Measurements from ENCODE around the gene GJA8.
"Not testable (repeated sequence)": the region's sequence is repeated elsewhere in the genome, so short reads cannot be mapped to it uniquely, and the experiment has no call there.

Gene GJA8

DNA sequence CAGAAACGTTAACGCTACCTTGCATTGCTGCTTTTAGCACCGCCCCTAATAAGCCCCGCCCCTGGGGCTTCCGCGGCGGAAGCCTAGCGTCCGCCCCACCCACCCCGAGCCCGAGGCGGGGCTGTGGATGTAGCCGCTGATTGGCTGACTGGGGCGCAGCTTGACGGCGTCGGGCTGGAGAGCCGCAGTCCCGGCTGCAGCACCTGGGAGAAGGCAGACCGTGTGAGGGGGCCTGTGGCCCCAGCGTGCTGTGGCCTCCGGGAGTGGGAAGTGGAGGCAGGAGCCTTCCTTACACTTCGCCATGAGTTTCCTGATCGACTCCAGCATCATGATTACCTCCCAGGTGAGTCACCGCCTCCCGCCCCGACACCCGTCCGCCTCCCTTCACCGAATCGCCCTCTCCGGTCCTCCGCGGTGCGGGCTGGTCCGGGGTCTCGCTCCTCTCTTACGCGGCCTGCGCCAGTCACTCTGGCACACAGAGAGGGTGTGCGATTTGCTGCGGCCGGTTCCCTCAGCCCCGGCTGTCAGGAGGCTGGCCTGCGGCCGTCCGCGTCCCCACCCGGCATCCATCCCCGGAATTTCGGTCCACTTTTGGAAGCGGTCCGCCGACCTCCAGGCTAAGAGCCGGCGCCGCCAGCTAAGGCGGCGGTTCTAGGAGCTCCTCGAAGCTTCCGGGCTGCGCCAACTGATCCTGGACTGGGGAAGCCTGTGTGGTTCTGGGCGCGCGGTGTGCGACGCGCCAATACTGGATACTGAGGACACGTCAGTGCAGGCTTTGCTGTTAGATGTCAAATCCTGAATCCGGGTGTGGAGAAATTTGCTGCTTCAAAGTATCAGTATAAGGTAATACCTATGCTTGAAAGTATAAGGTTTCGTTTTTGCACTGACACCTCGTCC lies 25.9 kb downstream of the GJA8 start, which contains the start of gene GPR89B:
GPR89B (plus strand) TSS at position 185 of the 897 bp plus-strand sequence; CDS start at position 302, 117 bp downstream.
- DNase-seq, result peak; percentile 37

DNA sequence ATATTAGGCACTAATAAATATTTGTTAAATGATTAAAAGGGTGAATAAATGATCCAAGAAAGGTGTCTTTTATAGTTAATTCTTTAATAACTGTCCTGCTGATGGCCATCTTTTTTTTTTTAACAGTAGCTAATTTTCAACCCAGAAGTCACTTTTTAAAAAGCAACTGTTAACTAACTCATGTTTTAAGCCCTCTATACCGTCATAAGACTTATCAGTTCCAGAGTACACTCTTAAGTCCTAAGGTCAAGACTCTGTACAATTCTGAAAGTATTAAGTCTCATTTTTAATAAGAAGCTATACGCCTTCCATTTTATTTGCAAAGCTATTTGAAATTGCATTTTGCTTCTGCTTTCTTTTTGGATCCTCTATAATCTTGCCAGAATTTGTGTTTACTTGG lies 28.5 kb downstream of the GJA8 start:
- DNase-seq, result not testable (repeated sequence)

DNA sequence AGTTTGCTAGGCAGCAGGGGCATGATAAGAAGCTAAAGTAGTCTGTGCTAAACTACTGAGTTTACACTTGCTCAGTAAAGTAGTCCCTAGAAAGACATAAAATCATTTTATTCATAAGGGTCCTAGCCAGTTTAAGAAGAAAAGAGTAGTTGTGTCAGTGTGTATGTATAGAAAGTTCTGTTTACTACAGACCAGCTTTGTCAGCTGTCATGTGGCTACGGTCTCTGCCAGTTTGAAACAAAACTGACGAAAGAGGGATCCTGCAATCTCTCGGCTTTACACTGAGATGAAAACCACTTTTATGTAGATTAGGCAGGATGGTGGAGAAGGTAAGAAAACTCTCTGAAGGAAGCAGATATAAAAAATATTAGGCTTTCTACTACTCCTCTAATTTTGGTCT lies 32.7 kb downstream of the GJA8 start:
- DNase-seq, result not testable (repeated sequence)

DNA sequence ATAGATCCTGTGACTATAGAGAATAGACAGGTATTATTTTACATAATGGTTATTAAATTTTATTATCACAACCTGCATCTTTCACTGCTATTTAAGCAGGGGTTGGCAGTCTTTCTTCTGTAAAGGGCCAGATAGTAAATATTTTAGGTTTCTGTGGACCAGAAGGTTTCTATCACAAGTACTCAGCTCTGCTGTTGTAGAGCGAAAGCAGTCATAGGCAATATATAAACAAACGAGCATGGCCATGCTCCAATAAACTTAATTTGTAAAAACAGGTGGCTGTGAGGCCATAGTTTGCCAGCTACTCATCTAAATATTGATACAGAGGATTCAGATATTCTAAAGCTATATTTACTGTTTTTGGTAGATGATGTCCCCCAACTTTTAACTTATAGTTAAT lies 37.9 kb downstream of the GJA8 start:
- not testable (repeated sequence) for DNase-seq

DNA sequence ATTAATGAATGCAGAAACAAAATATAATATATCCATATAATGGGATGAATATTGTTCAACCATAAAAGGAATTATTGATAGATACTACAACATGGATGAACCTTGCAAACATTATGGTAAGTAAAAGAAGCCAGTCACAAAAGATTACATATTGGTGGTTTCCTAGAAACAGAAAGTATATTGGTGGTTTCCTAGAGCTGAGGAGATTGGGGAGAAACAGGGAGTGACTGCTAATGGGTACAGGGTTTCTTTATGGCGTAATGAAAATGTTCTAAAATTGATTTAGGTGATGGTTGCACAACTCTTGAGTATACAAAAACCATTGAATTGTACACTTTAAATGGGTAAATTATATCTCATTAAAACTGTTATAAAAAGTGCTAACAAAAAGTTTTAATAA lies 40.0 kb downstream of the GJA8 start:
- DNase-seq, result not testable (repeated sequence)

DNA sequence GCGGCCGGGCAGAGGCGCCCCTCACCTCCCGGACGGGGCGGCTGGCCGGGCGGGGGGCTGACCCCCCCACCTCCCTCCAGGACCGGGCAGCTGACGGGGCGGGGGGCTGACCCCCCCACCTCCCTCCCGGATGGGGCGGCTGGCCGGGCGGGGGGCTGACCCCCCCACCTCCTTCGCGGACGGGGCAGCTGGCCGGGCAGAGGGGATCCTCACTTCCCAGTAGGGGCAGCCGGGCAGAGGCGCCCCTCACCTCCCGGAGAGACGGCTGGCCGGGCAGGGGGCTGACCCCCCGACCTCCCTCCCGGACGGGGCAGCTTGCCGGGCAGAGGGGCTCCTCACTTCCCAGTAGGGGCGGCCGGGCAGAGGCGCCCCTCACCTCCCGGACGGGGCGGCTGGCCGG lies 46.9 kb downstream of the GJA8 start:
- not testable (repeated sequence) for DNase-seq
